Measurements from ENCODE around the gene C1QTNF6. TPM values are rescaled to one million over a fixed set of nuclear protein-coding genes. Genes with fewer than 3 reads are reported as not detected.

C1QTNF6 gene
- total RNA-seq, 2 donors from 2014 or later: 9.3 to 16.7 TPM

GRCh38 chr22:37210041-37210803 lies 22.2 kb upstream of the C1QTNF6 start:
- no peak overlapping the region for H3K4me3 ChIP-seq
- no peak for TF ChIP-seq CTCF (IDR thresholded peaks at IDR 0.05)
- no peak for DNase-seq
- intact Hi-C loops (cut with DNase I): no loop called here
- H3K27ac ChIP-seq: no peak overlapping the region
- H3K9me3 ChIP-seq: no peaks in the 10 kb centered on the region
- H3K27me3 ChIP-seq: no peaks in the 10 kb centered on the region
- no peaks in the 10 kb centered on the region for H3K36me3 ChIP-seq
- no peaks in the 10 kb centered on the region for H3K4me1 ChIP-seq
- H3K9ac ChIP-seq (ENCODE audit: low read depth in 2 of 2, low read length in 2 of 2): no peak overlapping the region

- Histone ChIP-seq H3K9ac (ENCODE audit: low read depth in 2 of 2, low read length in 2 of 2) (no peak overlapping the region), H3K27ac (no peak overlapping the region), H3K9me3 (no peaks in the 10 kb centered on the region), H3K4me1 (no peaks in the 10 kb centered on the region), H3K27me3 (no peaks in the 10 kb centered on the region), H3K4me3 (no peak overlapping the region), H3K36me3 (no peaks in the 10 kb centered on the region)
- TF ChIP-seq CTCF (IDR thresholded peaks at IDR 0.05): no peak
- intact Hi-C loops (cut with DNase I): no loop called here
- DNase-seq: no peak
Observed at GRCh38 chr22:37209140-37209845, 21.2 kb upstream of the C1QTNF6 start.

GRCh38 chr22:37208401-37209139 lies 20.5 kb upstream of the C1QTNF6 start:
- H3K9ac ChIP-seq (ENCODE audit: low read depth in 2 of 2, low read length in 2 of 2): no peak overlapping the region
- DNase-seq: no peak
- H3K4me3 ChIP-seq: no peak overlapping the region
- H3K27me3 ChIP-seq: no peaks in the 10 kb centered on the region
- intact Hi-C loops (cut with DNase I): no loop called here
- H3K4me1 ChIP-seq: no peaks in the 10 kb centered on the region
- H3K36me3 ChIP-seq: no peaks in the 10 kb centered on the region
- no peaks in the 10 kb centered on the region for H3K9me3 ChIP-seq
- no peak for TF ChIP-seq CTCF (IDR thresholded peaks at IDR 0.05)
- no peak overlapping the region for H3K27ac ChIP-seq

GRCh38 chr22:37207981-37208380 lies 19.9 kb upstream of the C1QTNF6 start:
- Histone ChIP-seq H3K9ac (ENCODE audit: low read depth in 2 of 2, low read length in 2 of 2) (no peak overlapping the region), H3K9me3 (no peaks in the 10 kb centered on the region), H3K36me3 (no peaks in the 10 kb centered on the region), H3K4me3 (no peak overlapping the region), H3K27ac (no peak overlapping the region), H3K27me3 (no peaks in the 10 kb centered on the region), H3K4me1 (no peaks in the 10 kb centered on the region)
- TF ChIP-seq CTCF (IDR thresholded peaks at IDR 0.05): no peak
- intact Hi-C loops (cut with DNase I): no loop called here
- DNase-seq: no peak
